ENCODE measurements around the gene PTPRD.

The PTPRD gene

GRCh38 chr9:8267636-8268035, 2345.2 kb downstream of the PTPRD start:
- Histone ChIP-seq H3K27me3 (ENCODE audit: insufficient read depth, low read depth) (no peaks in the 10 kb centered on the region), H2AFZ (ENCODE audit: low read depth) (no peak overlapping the region), H3K36me3 (ENCODE audit: insufficient read depth) (no peaks in the 10 kb centered on the region), H3K4me3 (IDR thresholded peaks at IDR 0.05; ENCODE audit: insufficient read depth, low read depth, low read length) (no peak overlapping the region), H4K20me1 (ENCODE audit: insufficient read depth) (no peaks in the 10 kb centered on the region), H3K4me2 (no peak overlapping the region), H3K9ac (no peak overlapping the region), H3K4me1 (ENCODE audit: low read depth, poor library complexity, severe bottlenecking) (no peaks in the 10 kb centered on the region), H3K27ac (no peak overlapping the region), H3K79me2 (ENCODE audit: insufficient read depth, low read depth) (no peaks in the 10 kb centered on the region)
- TF ChIP-seq CTCF (conservative IDR thresholded peaks at IDR 0.05; ENCODE audit: low read depth, low read length) = no peak

DNA sequence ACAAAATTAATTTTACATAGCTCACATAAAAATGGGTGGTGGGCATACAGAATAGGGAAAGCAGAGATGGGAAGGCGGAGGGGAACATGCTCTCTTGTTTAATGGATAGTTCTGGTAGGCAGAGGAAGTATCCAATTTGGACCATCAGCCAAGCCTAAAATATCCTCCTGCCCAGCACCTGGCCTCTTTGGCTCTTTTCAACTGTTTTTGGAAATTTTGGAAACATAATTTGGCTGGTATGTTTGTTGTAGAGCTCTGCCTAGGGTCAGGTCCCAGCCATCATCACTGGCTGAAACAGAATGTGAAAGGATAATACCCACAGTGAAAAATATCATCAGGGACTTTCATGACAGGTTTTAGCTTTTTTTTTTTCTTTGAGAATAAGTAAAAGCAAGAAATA, 2345.9 kb downstream of the PTPRD start:
- no peaks in the 10 kb centered on the region for H3K27me3 ChIP-seq (ENCODE audit: insufficient read depth, low read depth)
- H3K36me3 ChIP-seq (ENCODE audit: insufficient read depth) = no peaks in the 10 kb centered on the region
- no peak overlapping the region for H2AFZ ChIP-seq (ENCODE audit: low read depth)
- H3K4me1 ChIP-seq (ENCODE audit: low read depth, poor library complexity, severe bottlenecking) = no peaks in the 10 kb centered on the region
- TF ChIP-seq CTCF (conservative IDR thresholded peaks at IDR 0.05; ENCODE audit: low read depth, low read length) = no peak
- H3K27ac ChIP-seq = no peak overlapping the region
- no peaks in the 10 kb centered on the region for H4K20me1 ChIP-seq (ENCODE audit: insufficient read depth)
- no peak overlapping the region for H3K4me3 ChIP-seq (IDR thresholded peaks at IDR 0.05; ENCODE audit: insufficient read depth, low read depth, low read length)
- no peak overlapping the region for H3K4me2 ChIP-seq
- H3K79me2 ChIP-seq (ENCODE audit: insufficient read depth, low read depth) = no peaks in the 10 kb centered on the region
- H3K9ac ChIP-seq = no peak overlapping the region

DNA sequence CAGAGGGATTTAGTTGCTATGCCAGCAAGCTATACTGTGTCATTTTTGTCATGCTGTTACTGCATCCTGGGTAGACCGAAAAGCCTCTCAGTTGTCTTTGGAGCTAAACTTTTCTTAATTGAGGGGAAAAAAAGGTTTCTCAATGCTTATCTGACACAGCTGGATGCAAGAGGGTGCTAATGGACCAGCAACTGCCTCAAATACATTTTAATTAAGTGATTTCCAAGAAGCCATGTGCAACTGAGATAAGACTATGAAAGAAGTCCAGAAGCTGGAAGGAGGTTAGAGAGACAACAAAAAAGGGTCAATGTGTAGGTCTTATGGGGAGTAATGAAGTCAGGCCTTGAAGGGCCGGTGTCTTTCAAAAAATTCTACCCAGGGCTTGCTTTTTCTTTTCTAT, 2347.5 kb downstream of the PTPRD start:
- no peak overlapping the region for H3K4me3 ChIP-seq (IDR thresholded peaks at IDR 0.05; ENCODE audit: insufficient read depth, low read depth, low read length)
- H3K36me3 ChIP-seq (ENCODE audit: insufficient read depth) = no peaks in the 10 kb centered on the region
- no peak overlapping the region for H3K9ac ChIP-seq
- no peak for TF ChIP-seq CTCF (conservative IDR thresholded peaks at IDR 0.05; ENCODE audit: low read depth, low read length)
- no peak overlapping the region for H2AFZ ChIP-seq (ENCODE audit: low read depth)
- no peak overlapping the region for H3K4me2 ChIP-seq
- H4K20me1 ChIP-seq (ENCODE audit: insufficient read depth) = no peaks in the 10 kb centered on the region
- H3K27me3 ChIP-seq (ENCODE audit: insufficient read depth, low read depth) = no peaks in the 10 kb centered on the region
- no peaks in the 10 kb centered on the region for H3K79me2 ChIP-seq (ENCODE audit: insufficient read depth, low read depth)
- H3K27ac ChIP-seq = no peak overlapping the region
- H3K4me1 ChIP-seq (ENCODE audit: low read depth, poor library complexity, severe bottlenecking) = no peaks in the 10 kb centered on the region

Data from KMS-11 (cell line).